ENCODE measurements around the gene RHOH. TPM values are rescaled to one million over a fixed set of nuclear protein-coding genes. Genes with fewer than 3 reads are reported as not detected.
"Not testable (repeated sequence)": the region's sequence is repeated elsewhere in the genome, so short reads cannot be mapped to it uniquely, and the experiment has no call there.

Gene RHOH
- total RNA-seq, 1 experiment from 2014 or later: 0.75 TPM

GRCh38 chr4:40292313-40292759 is 95.5 kb downstream of the RHOH start:
- DNase-seq (ENCODE audit: low read depth): peak; percentile 67

DNA sequence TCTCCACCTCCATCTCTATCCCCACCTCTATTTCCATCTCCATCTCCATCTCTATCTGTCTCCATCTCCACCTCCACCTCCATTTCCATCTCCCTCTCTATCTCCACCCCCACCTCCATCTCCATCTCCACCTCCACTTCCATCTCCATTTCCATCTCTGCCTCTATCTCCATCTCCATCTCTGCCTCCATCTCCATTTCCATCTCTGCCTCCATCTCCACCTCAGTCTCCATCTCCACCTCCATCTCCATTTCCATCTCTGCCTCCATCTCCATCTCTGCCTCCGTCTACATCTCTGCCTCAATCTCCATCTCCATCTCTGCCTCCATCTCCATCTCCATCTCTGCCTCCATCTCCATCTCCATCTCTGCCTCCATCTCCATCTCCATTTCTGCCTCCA is 97.5 kb downstream of the RHOH start:
- no peak for DNase-seq (ENCODE audit: low read depth)

GRCh38 chr4:40295030-40295429 is 98.2 kb downstream of the RHOH start:
- DNase-seq (ENCODE audit: low read depth): not testable (repeated sequence)

DNA sequence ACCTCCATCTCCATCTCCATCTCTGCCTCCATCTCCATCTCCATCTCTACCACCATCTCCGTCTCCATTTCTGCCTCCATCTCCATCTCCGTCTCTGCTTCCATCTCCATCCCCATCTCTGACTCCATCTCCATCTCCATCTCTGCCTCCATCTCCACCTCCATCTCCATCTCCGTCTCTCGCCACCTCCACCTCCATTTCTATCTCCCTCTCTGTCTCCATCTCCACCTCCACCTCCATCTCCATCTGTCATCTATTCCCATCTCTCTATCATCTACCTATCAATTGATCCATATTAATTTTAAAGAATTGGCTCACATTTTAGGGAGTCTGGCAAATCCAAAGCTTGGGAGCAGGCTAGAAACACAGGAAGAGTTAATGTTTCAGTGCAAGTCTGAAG is 98.7 kb downstream of the RHOH start:
- no peak for DNase-seq (ENCODE audit: low read depth)

Other genes with a start within 250 kb of the RHOH start
- gene PDS5A, start 219.1 kb upstream of the RHOH start, total RNA-seq (2014; rRNA removed): 57.3 and 63.1 TPM in 2 replicates
- gene N4BP2, start 140.2 kb upstream of the RHOH start, total RNA-seq (2014; rRNA removed): 5.6 and 8.2 TPM in 2 replicates
- gene CHRNA9, start 138.3 kb downstream of the RHOH start, total RNA-seq (2014; rRNA removed): 0.29 and 0.51 TPM in 2 replicates